Fibroblast of villous mesenchyme (primary cell): Measurements from ENCODE around the gene PTGDR2. TPM values are rescaled to one million over a fixed set of nuclear protein-coding genes. Genes with fewer than 3 reads are reported as not detected.

Experiments used
- DNase-seq: peaks from one replicate; pipeline ENCODE4 v3.0.0-alpha.2; 2010; ENCODE audit warnings: low read depth
- H3K4me3 ChIP-seq: 2 replicates; pipeline ENCODE4 v1.5.1; 2011; ENCODE audit warnings: low read depth, mild to moderate bottlenecking, low read length
- CTCF ChIP-seq: IDR thresholded peaks from 2 replicates; pipeline ENCODE4 v1.5.1; 2012; ENCODE audit warnings: low read depth, mild to moderate bottlenecking, low read length; ENCODE audit not compliant: insufficient read depth
- total RNA-seq: library from RNA; depleted of rRNA; stranded (reverse); fragments of >200 nt; gene quantifications from 2 replicates; pipeline ENCODE4 v1.2.3, GENCODE V29; 2012

Gene PTGDR2
- total RNA-seq, 1 donor = not detected

GRCh38 chr11:60880643-60881282, 25.0 kb upstream of the PTGDR2 start:
- TF ChIP-seq CTCF = no peak
- no peak for DNase-seq
- H3K4me3 ChIP-seq = no peak overlapping the region

GRCh38 chr11:60879971-60880588, 24.3 kb upstream of the PTGDR2 start:
- no peak overlapping the region for H3K4me3 ChIP-seq
- no peak for DNase-seq
- no peak for TF ChIP-seq CTCF

GRCh38 chr11:60879104-60879503, 23.4 kb upstream of the PTGDR2 start:
- TF ChIP-seq CTCF = no peak
- no peak overlapping the region for H3K4me3 ChIP-seq
- DNase-seq = no peak

GRCh38 chr11:60878245-60879101, 22.7 kb upstream of the PTGDR2 start:
- no peak for DNase-seq
- H3K4me3 ChIP-seq = no peak overlapping the region
- no peak for TF ChIP-seq CTCF

GRCh38 chr11:60876168-60876485, 20.4 kb upstream of the PTGDR2 start:
- no peak for TF ChIP-seq CTCF
- DNase-seq = no peak
- H3K4me3 ChIP-seq = no peak overlapping the region

- no peak overlapping the region for H3K4me3 ChIP-seq
- TF ChIP-seq CTCF = no peak
- no peak for DNase-seq
Measured at GRCh38 chr11:60875366-60876167, 19.8 kb upstream of the PTGDR2 start.
